Heart left ventricle (tissue), 13 donors: ENCODE data around the gene TXN2.

Source experiments
- POLR2A ChIP-seq, 2 donors: fragments of 450-650 bp; IDR thresholded peaks; one replicate each; pipeline ENCODE4 v1.6.1; 2017; ENCODE audit warnings: antibody characterized with exemption in 2 of 2, mild to moderate bottlenecking in 2 of 2, moderate library complexity in 2 of 2
- TF ChIP-seq, protein P1 (sequence below), 12 donors: fragments of 200-600 bp; sonication (generic) in 4 of 12; IDR thresholded peaks; one replicate each; pipeline versions ENCODE4 v1.5.0 to v1.8.0; 2018 to 2022; ENCODE audit warnings: antibody characterized with exemption in 12 of 12, mild to moderate bottlenecking in 5 of 12
- donor health status: ischemic (EF 13 %, LVEDD 7.1; RV severe dilation, severe dysfunction).
- donor health status: DM: no; HTN: yes; CAD: no.
- donor health status: DM: no; HTN: no; CAD: no.
- donor health status: ischemic (EF 25% LVEDD 6.9; RV normal size, moderate dysfunction).
- donor health status: ischemic (EF 25% LVEDD 5.7; RV mildly dilated, moderate dysfunction).
- donor health status: ischemic (EF 35%, LVEDD 5.7; RV mildly dilated, moderate dysfunction).
- donor health status: nonischemic (EF 11% LVEDD 7.7; RV severe dilation, severe dysfunction).
- donor health status: DM: yes; HTN: yes; CAD: no.
- donor health status: PGD.
- donor health status: ischemic (EF 29% LVEDD 5.4; RV normal size, mild dysfunction).
- donor health status: nonischemic (EF 23%, LVEDD 6.1; RV moderate dilation, normal function).

DNA sequence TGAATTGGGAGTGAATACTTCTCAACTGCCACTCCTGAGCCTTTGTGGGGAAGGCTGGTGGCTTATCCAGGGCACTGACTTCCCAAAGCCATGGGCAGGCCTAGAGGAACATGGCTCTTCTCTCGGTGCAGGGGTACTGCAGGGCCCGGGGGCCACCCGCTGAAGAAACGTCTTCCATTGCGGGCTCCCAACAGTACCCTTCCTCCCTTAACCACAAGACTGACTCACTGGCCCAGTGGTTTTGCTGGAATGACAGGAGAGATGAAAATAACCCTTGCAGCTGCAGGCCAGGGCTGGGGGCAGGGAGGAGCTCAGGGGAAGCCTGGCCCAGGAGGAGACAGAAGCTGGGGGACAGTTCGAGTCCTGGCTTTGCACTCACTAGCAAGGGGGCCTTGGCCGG is 13.5 kb downstream of the TXN2 start:
- TF ChIP-seq, protein P1, sequence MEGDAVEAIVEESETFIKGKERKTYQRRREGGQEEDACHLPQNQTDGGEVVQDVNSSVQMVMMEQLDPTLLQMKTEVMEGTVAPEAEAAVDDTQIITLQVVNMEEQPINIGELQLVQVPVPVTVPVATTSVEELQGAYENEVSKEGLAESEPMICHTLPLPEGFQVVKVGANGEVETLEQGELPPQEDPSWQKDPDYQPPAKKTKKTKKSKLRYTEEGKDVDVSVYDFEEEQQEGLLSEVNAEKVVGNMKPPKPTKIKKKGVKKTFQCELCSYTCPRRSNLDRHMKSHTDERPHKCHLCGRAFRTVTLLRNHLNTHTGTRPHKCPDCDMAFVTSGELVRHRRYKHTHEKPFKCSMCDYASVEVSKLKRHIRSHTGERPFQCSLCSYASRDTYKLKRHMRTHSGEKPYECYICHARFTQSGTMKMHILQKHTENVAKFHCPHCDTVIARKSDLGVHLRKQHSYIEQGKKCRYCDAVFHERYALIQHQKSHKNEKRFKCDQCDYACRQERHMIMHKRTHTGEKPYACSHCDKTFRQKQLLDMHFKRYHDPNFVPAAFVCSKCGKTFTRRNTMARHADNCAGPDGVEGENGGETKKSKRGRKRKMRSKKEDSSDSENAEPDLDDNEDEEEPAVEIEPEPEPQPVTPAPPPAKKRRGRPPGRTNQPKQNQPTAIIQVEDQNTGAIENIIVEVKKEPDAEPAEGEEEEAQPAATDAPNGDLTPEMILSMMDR (IDR thresholded peaks at IDR 0.05): no peak
- no peak for TF ChIP-seq POLR2A (IDR thresholded peaks at IDR 0.05)
